ENCODE data around the gene UMAD1.
"Not testable (repeated sequence)": the region's sequence is repeated elsewhere in the genome, so short reads cannot be mapped to it uniquely, and the experiment has no call there.

Gene UMAD1

GRCh38 chr7:7652798-7653540 is 12.4 kb downstream of the UMAD1 start:
- DNase-seq (ENCODE audit: low read depth): no peak

GRCh38 chr7:7653593-7654187 is 13.1 kb downstream of the UMAD1 start:
- DNase-seq (ENCODE audit: low read depth): no peak

- DNase-seq (ENCODE audit: low read depth): no peak
Measured at GRCh38 chr7:7654964-7655715, 14.6 kb downstream of the UMAD1 start.

- DNase-seq (ENCODE audit: low read depth): not testable (repeated sequence)
Measured at GRCh38 chr7:7656459-7656858, 15.9 kb downstream of the UMAD1 start.

GRCh38 chr7:7662527-7662926 is 22.0 kb downstream of the UMAD1 start:
- DNase-seq (ENCODE audit: low read depth): no peak

GRCh38 chr7:7664291-7664690 is 23.7 kb downstream of the UMAD1 start:
- DNase-seq (ENCODE audit: low read depth): no peak

- no peak for DNase-seq (ENCODE audit: low read depth)
Measured at GRCh38 chr7:7665031-7665430, 24.5 kb downstream of the UMAD1 start.

- no peak for DNase-seq (ENCODE audit: low read depth)
Measured at GRCh38 chr7:7667187-7667586, 26.6 kb downstream of the UMAD1 start.

GRCh38 chr7:7668706-7669105 is 28.2 kb downstream of the UMAD1 start:
- DNase-seq (ENCODE audit: low read depth): no peak

- no peak for DNase-seq (ENCODE audit: low read depth)
Measured at GRCh38 chr7:7670490-7670889, 29.9 kb downstream of the UMAD1 start.

- DNase-seq (ENCODE audit: low read depth): no peak
Measured at GRCh38 chr7:7671361-7671760, 30.8 kb downstream of the UMAD1 start.

GRCh38 chr7:7672545-7673239 is 32.1 kb downstream of the UMAD1 start:
- no peak for DNase-seq (ENCODE audit: low read depth)

- DNase-seq (ENCODE audit: low read depth): no peak
Measured at GRCh38 chr7:7673240-7673550, 32.6 kb downstream of the UMAD1 start.

- no peak for DNase-seq (ENCODE audit: low read depth)
Measured at GRCh38 chr7:7675686-7676085, 35.1 kb downstream of the UMAD1 start.

GRCh38 chr7:7679640-7680039 is 39.1 kb downstream of the UMAD1 start:
- DNase-seq (ENCODE audit: low read depth): not testable (repeated sequence)

- no peak for DNase-seq (ENCODE audit: low read depth)
Measured at GRCh38 chr7:7681191-7681935, 40.8 kb downstream of the UMAD1 start.

- no peak for DNase-seq (ENCODE audit: low read depth)
Measured at GRCh38 chr7:7681936-7682329, 41.4 kb downstream of the UMAD1 start.

- no peak for DNase-seq (ENCODE audit: low read depth)
Measured at GRCh38 chr7:7682861-7683260, 42.3 kb downstream of the UMAD1 start.

- no peak for DNase-seq (ENCODE audit: low read depth)
Measured at GRCh38 chr7:7686811-7687508, 46.4 kb downstream of the UMAD1 start.

- no peak for DNase-seq (ENCODE audit: low read depth)
Measured at GRCh38 chr7:7687800-7688199, 47.2 kb downstream of the UMAD1 start.

GRCh38 chr7:7688310-7688709 is 47.8 kb downstream of the UMAD1 start:
- no peak for DNase-seq (ENCODE audit: low read depth)
